Nucleus accumbens (tissue), 56 donors: ENCODE measurements around the gene NPPC.
"Not testable (repeated sequence)": the region's sequence is repeated elsewhere in the genome, so short reads cannot be mapped to it uniquely, and the experiment has no call there.

Experiments used
- DNase-seq, 56 donors: peaks; one replicate each; lab custom pipeline; 2025; lab: John Stamatoyannopoulos, UW

The NPPC gene

DNA sequence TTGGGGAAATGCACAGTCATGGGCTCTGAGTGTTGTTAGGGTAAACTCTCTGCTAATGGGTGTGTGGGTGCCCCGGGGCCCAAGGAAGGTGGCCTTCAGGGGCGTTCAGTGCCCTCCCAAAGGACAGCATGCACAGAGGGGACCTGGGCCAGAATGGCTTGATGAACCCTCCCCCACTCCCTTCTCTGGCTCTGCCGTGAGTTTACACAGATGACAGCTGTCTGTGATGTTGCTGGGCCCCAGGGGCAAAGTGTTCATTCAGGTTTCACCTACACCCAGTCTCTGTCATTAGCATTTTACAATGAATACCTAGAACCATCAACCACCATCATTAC is 3.2 kb downstream of the NPPC start:
- DNase-seq = no peak

- no peak for DNase-seq
These were observed 3.7 kb downstream of the NPPC start for GRCh38 chr2:231922311-231923009.

- no peak for DNase-seq
These were observed 5.4 kb downstream of the NPPC start for GRCh38 chr2:231920795-231921194.

DNA sequence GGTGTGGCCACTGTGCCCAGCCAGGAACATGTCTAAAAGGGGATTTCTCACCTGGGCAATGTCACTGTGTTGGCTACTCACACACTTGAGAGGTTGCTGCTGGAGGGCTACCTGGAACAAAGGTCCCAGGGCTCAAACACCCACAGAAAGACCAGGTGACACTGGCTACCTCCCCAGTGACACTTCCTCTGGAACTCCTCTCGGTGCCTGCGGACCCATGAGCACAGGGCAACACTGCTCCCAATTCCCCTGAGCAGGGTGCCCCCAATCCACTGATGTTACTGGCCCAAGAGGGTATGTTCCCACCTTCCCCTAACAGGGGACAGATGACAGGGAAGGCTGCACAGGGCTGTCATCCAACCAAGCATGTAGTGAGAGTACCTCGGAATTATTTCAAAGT is 5.8 kb downstream of the NPPC start:
- no peak for DNase-seq

DNA sequence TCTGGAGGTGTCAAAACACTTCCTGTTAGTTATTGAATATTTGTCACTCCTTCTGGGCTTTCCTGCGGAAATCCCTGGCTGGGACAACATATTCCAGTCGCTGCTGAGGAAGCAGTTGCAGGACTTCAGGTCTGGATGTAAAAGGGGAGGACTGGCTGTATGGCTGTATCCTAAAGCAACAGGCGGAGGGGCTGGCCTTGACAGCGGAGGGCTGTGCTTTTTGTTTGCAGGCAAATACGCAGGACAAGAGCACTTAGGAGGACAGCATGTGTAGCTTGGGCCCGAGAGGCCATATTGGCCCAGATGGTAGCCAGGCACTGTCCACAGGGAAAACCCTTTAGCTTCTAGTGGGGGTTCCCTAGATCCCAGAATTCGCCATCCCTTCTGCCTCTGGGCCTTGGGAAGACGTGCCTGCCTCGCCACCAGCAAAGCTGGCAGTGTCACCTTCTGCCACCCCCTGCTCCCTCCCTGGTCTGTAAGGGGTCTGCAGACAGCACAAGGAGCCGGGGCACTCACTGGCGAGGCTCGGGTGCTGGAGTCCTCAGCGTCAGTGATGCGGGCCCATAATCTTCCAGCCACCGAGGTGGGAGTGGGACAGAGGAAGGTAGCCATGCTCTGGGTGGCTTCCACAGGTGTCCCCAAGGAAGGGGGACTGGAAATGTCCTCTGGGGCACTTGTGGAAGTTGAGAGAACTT is 6.7 kb downstream of the NPPC start:
- no peak for DNase-seq

- DNase-seq = no peak
These were observed 7.5 kb downstream of the NPPC start for GRCh38 chr2:231918501-231919330.

DNA sequence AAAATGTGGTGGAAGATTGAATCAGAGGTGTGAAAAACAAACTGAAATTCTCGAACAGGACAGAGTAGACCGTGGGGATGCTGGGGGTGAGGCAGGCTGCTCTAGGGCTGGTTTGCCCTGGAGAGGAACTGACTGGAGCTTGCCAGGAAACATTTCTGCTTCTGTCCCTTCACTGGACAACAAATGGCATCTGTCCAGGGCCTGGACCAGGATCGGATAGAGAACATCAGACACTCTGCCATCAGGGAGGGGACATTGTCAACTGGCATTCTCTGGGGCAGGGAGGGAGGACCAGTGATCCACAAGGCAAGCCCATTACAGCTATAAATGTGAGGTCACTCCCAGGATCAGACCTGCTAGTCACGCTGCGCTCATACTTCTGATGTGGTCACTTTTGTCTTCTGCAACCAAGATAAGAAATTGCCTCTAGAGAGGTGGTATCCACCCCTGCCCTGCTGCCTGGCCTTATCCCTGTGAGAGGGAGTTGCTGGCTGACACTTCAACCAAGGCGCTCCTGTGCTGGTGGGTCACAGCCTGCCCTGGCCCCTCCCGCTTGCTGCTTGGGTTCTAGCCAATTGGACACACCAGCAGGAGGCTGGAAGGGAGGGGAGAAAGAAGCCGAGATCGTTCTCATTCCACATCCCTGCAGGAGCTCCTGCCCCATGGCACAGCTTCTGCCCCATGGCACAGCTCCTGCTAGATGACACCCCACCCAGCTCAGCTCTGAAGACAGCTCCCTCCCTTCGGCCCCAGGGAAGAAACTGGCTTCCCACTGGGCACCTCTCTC is 8.7 kb downstream of the NPPC start:
- DNase-seq = peak in 30 of 56 donors; percentile 6 to 61 (median 22)

GRCh38 chr2:231914077-231914690 is 12.0 kb downstream of the NPPC start:
- no peak for DNase-seq

DNA sequence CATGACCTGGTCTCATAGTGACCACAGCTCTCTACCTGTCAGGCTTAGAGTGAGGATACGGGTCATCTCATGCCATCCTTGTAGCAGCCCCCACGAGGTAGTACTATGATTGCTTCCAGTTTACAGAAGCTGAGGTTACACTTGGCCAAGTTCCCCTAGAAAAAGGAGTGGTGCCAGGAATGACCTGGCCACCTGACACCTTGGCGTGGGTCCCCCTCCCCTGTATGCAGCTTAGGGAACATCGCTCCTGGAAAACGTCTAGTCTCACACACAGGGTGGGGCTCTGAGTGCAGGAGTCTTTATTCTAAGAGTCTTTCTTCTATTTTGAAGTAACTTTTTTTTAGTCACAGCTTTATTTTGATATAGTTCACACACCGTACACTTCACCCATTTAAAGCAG is 14.8 kb downstream of the NPPC start:
- DNase-seq = no peak

DNA sequence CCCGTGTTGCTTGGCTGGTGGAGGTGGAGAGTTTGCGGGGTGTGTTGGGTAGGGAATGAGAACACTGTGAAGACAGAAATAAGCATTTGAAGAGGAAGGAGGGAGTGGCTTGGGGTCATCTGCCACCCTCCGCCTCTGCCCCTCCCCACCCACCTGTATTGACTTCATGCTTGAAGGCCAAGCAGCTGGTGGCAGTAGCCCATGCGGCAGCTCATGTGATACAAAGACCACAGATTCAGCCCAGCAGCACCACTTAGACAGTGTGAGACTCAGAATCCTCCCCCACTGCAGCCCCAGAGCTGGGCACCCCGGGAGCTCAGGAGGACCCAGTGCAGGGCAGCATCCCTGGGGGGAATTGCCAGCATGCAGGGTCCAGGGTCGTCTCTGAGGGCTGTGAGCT is 15.4 kb downstream of the NPPC start:
- no peak for DNase-seq

- not testable (repeated sequence) for DNase-seq
These were observed 16.0 kb downstream of the NPPC start for GRCh38 chr2:231910161-231910560.

DNA sequence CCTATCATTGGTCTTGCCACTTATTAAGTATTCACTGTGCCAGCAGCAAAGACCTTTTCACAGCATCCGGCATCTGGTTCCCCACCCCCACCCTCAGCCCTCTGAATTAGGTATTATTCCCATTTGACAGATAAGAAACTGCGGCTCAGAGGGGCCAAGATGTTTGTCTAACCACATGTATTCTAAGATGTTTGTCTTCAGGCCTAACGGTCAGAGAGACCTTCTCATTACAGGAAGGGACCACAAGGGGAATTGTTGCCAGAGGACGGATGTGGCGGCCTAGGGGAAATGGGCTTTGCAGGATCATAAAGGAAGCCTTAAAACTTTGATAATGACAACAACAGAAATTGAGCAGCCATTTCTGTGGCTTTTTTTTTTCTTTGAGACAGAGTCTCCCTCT is 16.6 kb downstream of the NPPC start:
- DNase-seq = no peak

GRCh38 chr2:231908584-231908983 is 17.6 kb downstream of the NPPC start:
- DNase-seq = no peak

DNA sequence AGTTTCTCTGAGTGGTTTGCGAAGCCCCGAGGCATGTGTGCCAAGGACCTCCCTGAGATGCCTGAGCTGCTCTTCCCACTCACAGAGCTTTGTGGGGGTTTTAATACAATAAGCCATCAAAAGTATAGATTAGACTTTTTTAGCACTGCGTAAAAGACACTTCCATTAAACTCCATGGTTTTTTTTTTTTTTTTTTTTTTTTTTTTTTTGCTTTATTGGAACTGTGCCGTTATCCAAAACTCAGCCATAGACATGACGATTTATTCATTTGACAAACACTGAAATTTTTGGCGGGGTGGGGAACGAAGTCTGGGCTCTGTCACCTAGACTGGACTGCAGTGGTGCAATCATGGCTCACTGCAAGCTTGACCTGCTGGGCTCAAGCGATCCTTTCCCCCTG is 18.4 kb downstream of the NPPC start:
- DNase-seq = no peak

GRCh38 chr2:231905026-231905425 is 21.2 kb downstream of the NPPC start:
- DNase-seq = no peak

DNA sequence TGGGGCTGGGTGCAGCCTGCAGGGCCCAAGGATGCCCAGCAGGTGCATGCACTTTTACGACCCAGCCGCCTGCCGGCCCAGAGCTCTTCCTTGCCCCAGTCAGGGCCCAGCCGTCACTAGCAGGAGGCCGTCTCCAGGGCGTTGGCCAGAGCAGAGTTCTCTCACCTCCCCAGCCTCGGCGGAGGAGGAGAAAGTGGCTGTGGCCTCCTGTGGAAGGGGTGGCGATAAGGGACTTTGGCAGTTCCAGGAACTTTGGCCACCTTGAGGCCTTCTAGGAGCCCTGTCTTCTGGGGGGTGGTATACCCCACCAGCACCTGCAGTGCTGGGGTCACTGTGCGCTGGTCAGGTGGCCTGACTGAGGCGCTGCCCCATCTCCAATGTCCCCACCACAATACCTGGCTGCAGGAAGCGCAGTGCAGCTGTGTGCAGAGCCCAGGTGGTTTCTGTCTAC is 22.0 kb downstream of the NPPC start:
- DNase-seq = no peak

- no peak for DNase-seq
These were observed 23.6 kb downstream of the NPPC start for GRCh38 chr2:231902598-231902997.

GRCh38 chr2:231900972-231901371 is 25.2 kb downstream of the NPPC start:
- no peak for DNase-seq

- DNase-seq = peak in 40 of 56 donors; percentile 2 to 77 (median 25)
These were observed 25.7 kb downstream of the NPPC start for GRCh38 chr2:231900486-231900942.
